ENCODE results near the gene PLEKHH1.

DNA sequence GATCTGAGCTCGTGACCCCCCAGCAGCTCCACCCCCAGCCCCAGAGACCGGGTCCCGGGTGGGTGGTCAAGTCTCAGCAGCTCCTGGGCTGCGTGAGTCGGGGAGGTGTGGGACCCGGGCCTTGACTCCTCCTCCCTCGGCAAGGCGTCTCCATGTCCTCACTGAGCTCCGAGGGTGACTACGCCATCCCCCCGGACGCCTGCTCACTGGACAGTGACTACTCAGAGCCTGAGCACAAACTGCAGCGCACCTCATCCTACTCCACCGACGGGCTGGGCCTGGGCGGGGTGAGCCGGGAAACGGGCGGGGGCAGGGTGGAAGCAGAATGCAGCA is 38.9 kb downstream of the PLEKHH1 start:
- no peak for TF ChIP-seq CTCF (IDR thresholded peaks at IDR 0.05)
- no peak for TF ChIP-seq ZFX (IDR thresholded peaks at IDR 0.05; ENCODE audit: borderline replicate concordance)
